Inflammatory macrophage (primary cell): ENCODE measurements around the gene TRAF2.

Experiments
- DNase-seq, 2 donors: peaks; one replicate each; pipeline ENCODE4 v3.0.0-alpha.2; 2020 to 2022

Gene TRAF2

GRCh38 chr9:136937186-136938001 is 51.1 kb downstream of the TRAF2 start:
- no peak for DNase-seq

DNA sequence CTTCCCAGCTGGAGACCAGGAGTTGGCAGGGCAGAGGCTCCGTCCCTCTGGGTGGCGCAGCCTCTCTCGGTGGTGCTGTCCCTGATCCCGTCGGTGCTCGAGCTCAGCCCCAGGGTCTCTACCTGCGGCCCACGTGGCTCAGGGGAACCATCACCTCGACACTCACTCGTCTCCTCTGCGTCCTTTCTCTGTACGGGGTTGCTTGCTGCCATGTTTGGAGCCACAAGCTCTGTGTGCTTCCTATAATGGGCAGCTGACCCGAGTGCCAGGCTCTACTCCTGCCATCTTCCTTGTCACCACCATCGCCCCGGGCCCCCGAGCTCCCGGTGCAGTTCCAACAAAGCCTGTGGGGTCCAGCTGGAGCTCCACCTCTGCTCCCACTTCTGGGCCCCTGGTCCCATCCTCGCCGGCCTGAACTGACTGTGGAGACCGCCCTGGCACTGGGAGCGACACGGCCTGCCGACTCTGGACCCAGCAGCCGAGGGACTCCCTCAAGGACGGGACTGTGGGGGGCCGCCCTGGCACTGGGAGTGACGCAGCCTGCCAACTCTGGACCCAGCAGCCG is 53.2 kb downstream of the TRAF2 start:
- no peak for DNase-seq

DNA sequence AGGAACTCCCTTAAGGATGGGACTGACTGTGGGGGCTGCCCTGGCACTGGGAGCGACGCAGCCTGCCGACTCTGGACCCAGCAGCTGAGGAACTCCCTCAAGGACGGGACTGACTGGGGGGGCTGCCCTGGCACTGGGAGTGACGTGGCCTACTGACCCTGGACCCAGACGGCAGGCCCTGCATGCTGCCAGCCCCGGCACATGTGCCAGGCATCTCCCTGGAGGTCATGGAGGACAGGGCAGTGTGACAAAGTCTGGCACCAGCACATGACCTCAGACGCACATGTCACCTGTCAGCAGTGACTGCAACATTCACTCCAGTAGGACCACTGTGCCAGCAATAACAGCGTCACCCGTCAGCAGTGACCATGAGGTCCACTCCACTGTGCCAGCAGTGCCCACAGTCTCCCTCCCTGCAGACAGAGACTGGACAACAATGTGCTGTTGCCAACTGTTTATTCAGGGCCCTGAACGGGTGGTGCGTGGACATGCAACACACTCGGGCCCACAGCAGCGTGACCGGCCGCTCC is 53.7 kb downstream of the TRAF2 start:
- DNase-seq = no peak

DNA sequence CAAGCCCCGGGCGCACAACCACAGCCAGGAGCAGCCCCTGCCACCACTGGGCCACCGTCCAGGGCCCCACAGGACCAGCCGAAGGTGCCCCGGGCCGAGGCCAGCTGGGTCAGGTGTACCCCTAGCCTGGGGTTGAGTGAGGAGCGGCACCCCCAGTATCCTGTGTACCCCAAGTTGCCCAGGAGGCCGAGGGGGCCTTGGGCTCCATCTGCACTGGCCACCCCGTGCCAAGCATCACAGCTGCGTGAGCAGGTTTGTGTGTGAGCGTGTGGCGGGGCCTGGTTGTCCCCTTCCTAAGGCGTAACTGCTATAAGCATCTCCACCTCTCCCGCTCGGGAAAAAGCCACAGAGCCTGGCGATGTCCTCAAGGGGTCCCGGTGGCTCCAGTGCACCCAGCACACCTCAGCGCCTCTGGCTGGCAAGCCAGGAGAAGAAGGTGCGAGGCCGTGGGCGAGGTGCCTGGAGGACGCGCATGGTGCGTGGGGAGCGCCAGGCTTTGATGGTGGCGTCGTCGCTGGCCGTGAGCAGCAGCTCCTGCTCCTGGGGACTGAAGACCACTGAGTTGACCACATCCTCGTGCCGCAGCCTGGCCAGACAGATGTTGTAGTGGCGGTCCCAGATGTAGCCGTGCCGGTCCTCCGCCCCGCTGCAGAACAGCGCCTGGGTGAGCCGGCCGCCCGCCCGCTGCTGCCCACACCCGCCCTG is 54.4 kb downstream of the TRAF2 start:
- DNase-seq = no peak

- no peak for DNase-seq
These were observed 55.2 kb downstream of the TRAF2 start for GRCh38 chr9:136941231-136942111.

- no peak for DNase-seq
These were observed 56.0 kb downstream of the TRAF2 start for GRCh38 chr9:136942112-136942880.

DNA sequence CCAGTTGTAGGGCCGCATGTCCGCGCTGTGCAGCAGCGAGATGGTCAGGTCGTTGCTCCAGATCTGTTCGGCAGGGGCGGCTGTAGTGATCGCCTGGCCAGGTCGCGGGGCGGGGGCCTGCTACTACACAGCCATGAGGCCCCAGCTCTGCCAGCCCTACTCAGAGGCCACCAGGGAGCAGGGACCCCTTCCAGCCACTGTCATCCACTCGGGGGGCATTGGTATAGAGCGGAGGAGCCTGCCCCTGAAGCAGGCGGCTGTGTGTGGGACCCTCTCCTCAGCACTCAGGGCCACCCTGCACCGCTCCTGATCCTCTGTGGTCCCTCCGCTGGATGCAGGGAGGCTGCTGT is 56.5 kb downstream of the TRAF2 start:
- DNase-seq = no peak

DNA sequence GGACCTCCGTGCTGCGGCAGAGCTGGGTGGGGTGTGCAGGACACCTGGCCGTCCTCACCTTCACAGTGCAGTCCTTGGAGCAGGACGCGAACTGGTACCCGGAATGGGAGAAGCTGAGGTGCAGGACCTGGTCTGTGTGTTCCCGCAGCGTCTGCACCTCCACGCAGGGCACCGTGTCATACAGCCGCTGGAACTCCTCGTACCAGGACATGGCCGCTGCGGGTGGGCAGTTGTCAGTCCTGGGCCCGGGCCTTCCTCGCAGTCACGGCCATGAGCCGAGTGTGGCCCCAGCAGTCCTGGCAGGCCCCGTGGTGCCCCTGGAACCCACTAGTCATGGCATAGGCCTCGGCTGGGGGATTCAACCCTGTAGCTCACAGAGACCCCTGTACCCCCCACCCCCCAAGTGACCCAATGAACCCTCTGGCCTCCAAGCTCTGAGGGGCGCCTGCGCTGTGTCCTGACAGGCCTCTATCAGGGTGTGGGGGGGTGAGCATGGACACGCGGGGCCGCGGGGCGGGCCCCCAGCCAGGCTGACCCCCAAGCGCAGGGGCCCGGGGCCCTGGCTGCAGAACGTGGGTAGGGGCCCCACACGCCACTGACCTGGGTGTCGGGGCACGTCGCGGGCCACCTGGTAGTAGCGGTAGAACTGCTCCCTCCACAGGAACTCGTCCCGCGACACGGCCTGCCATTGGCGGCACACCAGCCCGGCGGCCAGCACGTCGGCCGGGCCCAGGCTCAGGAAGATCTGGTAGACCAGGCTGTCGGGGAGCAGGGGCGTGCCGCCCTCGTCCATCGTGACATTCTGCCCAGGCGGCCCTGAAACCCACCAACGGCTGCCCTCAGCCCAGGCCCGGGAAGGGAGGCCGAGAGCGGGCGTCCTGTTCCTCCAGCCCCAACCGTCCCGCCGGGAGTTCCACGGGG is 57.2 kb downstream of the TRAF2 start:
- DNase-seq = peak in 1 of 2 donors; percentile 32

DNA sequence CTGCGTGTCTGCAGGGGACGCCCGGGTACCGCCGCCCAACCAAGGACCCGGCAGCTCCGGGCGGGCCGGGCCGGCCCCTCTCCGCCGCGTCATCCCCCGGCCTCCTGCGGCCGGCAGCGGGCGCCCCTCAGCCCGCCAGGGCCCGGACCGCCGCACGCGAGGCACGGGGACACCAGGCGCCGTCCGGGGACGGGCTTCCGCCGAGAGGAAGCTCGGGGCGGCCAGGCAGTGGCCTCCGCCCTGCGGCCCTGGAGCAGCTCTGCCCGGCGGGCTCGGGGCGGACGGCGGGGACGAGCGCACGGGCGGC is 57.8 kb downstream of the TRAF2 start:
- DNase-seq = peak in 1 of 2 donors; percentile 55

DNA sequence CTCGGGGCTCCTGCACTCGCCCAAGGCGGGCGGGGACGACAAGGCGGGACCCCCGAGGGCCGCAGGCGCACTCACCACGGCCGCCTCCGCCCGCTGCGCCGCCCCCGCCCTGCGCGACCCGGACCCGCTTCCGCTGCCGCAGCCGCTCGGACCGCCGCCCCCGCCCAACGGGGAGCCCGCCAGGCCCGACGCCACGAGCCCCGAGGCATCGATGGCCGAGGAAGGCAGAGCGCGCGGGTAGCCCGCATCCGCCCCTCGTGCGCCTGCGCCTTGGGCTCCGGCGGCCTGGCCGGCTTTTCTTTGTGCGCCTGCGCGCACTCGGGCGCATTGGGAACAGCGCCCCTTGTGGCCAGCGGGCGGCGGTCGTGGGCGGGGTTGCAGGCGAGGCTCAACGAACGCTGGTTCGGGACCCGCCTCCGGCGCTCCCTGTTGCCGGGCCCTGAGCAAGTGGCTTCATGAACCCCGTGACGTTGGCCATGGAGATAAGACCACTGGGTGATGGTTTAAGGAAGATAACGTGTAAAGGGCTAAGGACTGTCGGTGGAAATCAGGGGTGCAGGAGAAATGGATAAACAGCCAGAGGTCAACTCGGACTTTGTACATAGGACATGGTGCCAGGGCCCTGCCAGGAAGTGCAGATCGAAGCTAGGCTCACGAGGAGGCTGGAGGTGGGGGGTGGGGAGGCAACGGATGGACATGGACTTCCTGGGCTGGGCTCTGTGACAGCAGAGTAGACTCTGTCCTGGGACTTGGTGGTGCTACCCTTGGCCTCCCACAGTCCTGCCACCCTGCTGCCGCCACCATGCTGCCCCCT is 58.4 kb downstream of the TRAF2 start, which contains the start of the genes C8G and FBXW5:
Gene C8G, plus strand, starts transcription at position 725 of the 814 bp plus-strand sequence. Its CDS starts 78 bp downstream, at position 803.
Gene FBXW5, minus strand, starts transcription at position 220 of the 814 bp plus-strand sequence. CDS start 655 bp downstream, outside the sequence.
- DNase-seq = peak; percentile 95 to 97

GRCh38 chr9:136945333-136946227 is 59.3 kb downstream of the TRAF2 start:
- DNase-seq = no peak

DNA sequence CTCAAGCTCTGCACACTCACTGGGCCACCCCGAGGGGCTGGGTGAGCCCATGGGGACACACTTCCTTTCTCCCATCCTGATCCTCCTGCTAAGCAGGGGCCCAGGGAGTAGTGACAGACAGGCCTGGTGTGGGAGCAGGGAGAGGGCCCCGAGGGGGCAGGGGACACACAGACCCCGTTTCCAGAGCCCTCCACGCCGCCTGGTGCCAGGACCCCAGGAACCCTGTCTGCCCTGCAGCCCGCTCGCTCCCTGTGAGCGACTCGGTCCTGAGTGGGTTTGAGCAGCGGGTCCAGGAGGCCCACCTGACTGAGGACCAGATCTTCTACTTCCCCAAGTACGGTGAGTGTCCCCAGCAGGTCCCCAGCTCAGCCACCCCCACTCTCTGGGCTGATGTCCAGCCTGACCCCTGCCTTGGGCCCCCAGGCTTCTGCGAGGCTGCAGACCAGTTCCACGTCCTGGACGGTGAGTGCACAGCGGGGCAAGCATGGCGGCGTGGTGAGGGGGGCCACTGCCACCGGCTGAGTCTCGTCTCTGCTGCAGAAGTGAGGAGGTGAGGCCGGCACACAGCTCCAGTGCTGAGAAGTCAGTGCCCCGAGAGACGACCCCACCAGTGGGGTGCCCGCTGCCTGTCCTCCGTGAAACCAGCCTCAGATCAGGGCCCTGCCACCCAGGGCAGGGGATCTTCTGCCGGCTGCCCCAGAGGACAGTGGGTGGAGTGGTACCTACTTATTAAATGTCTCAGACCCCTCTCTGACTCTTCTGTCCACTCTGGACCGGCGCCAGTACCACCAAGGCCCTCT is 60.1 kb downstream of the TRAF2 start:
- DNase-seq = no peak

DNA sequence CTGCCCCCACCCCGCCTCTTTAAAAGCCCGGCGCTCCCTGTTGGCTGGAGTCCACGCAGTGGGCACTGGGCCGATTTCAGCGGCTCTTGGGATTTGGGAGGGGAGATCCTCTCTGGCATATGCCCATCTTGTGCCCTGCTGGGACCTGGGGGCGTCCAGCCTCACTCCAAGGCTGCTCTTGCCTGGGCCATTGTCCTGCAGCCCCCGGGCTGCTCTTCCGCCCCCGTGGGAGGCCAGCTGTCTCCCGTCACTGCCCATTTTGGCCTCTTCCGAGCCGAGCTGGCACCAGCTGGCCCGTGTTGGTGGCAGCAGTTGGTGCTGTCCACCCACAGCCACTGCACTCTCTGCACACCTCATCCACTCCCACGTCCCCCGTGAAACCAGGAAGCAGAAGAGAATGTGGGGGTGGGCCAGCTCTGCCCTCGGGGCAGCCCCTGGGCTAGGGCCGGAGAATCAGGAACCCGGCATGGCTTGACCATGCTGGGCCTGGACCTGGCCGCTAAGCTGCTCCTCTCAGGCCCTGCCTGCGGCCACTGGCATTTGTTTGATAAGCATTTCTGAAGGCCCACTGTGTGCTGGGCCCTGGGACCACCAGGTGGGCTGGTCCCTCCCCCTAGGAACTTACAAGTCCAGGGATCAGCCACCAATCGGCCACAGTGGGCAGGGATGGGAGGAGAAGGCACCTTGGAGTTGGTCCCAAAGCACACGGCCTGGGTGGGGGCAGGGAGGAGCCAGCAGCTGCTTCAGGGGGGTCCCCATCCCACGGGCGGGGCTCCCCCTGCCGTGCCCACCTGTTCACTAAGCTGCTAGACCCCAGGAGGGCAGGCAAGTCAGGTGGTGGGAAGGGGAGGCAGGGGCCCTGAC is 60.9 kb downstream of the TRAF2 start:
- peak in 1 of 2 donors; percentile 63 for DNase-seq

DNA sequence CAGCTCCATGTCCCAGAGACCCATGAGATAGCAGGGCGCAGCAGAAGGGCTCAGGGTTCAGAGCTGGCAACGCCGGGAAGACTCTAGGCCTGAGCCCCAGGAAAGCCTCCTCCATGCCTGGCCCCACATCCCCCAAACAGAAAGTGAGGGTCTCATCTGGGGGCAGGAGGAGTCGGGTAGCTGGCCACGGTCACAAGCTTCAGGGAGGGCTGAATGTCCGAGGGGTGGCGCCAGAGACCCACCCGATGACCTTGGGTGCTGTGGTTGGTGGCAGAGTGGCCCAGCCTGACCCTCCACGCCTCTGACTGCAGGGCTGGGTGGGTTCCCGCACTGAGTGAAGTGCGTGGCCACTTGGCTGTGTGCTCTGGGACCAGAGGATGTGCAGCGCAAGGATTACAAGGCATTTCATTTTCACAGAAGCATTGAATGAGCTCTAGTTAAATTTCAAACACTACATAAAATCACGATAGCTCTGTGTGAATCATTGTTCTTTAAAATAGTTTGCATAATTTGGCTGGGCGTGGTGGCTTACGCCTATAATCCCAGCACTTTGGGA is 61.7 kb downstream of the TRAF2 start:
- peak; percentile 25 to 43 for DNase-seq

- DNase-seq = no peak
These were observed 63.0 kb downstream of the TRAF2 start for GRCh38 chr9:136949239-136949816.
